ENCODE measurements around the gene TAS2R13. TPM values are rescaled to one million over a fixed set of nuclear protein-coding genes. Genes with fewer than 3 reads are reported as not detected.

Gene TAS2R13
- total RNA-seq (2022) (1.6 and 2.0 TPM in 2 replicates), Bru-seq, nascent RNA (percentile 88 among the genes with signal in this experiment), BruChase-seq, experiment 1, labeled RNA remaining after a 2-hour chase (percentile 93 among the genes with signal in this experiment), BruChase-seq, experiment 2, labeled RNA remaining after a 6-hour chase (percentile 83 among the genes with signal in this experiment)
- long read RNA-seq, result 0 reads

DNA sequence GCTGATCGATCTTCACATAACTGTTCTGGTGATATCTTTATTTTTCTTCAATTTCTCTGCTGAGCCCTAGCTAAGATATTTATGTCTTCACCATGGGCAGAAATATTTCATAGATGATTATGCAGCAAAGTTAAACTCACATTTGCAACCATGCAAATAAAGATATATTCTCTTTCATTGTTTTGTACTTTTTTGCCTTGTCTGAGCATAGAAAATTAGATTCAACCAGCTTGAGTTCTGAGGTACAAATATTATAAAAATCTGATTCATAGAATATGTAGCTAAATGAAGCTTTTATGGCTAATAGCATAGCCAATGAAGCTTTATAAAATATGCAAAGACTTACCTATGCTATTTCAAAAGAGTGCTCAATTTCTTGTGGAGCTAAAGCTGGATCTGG lies at the start of gene TAS2R13:
Gene TAS2R13 (minus strand): TSS at position 101 of the 400 bp plus-strand sequence. CDS start 264 bp downstream, outside the sequence.
- H3K27ac Mint-ChIP-seq (ENCODE audit: unreplicated experiment), result no peak within 1 kb of the TSS
- Histone ChIP-seq H3K4me3 (ENCODE audit: low read depth, low read length) (no peak within 1 kb of the TSS), H3K27me3 (replicated peaks; ENCODE audit: control insufficient read depth, insufficient read depth, low read length) (no peaks in the 10 kb centered on the region), H3K4me1 (no peaks in the 10 kb centered on the region), H3K9me3 (peaks cover 3% of the 10 kb centered on the region), H3K36me3 (ENCODE audit: control insufficient read depth, insufficient read depth, low read length) (no peaks in the 10 kb centered on the region)
- ChIA-PET CTCF (no interaction called here), POLR2A (no interaction called here)
- TF ChIP-seq, protein P1, sequence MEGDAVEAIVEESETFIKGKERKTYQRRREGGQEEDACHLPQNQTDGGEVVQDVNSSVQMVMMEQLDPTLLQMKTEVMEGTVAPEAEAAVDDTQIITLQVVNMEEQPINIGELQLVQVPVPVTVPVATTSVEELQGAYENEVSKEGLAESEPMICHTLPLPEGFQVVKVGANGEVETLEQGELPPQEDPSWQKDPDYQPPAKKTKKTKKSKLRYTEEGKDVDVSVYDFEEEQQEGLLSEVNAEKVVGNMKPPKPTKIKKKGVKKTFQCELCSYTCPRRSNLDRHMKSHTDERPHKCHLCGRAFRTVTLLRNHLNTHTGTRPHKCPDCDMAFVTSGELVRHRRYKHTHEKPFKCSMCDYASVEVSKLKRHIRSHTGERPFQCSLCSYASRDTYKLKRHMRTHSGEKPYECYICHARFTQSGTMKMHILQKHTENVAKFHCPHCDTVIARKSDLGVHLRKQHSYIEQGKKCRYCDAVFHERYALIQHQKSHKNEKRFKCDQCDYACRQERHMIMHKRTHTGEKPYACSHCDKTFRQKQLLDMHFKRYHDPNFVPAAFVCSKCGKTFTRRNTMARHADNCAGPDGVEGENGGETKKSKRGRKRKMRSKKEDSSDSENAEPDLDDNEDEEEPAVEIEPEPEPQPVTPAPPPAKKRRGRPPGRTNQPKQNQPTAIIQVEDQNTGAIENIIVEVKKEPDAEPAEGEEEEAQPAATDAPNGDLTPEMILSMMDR (IDR thresholded peaks at IDR 0.05; ENCODE audit: insufficient read depth in 1 of 2, low read depth in 1 of 2, low read length in 1 of 2, severe bottlenecking in 1 of 2, unreplicated experiment in 1 of 2), result no peak
- H3K4me1 Mint-ChIP-seq (ENCODE audit: low read depth, unreplicated experiment), result no peaks in the 10 kb centered on the region
- BruUV-seq (replicated peaks), result no TSS peak
- peaks cover 15% of the 10 kb centered on the region for H3K9me3 Mint-ChIP-seq (ENCODE audit: unreplicated experiment)
- H3K36me3 Mint-ChIP-seq (ENCODE audit: insufficient read depth, unreplicated experiment), result peaks cover 11% of the 10 kb centered on the region
- DNase-seq, result no peak
- no peak within 1 kb of the TSS for H3K4me3 Mint-ChIP-seq (ENCODE audit: unreplicated experiment)
- no peaks in the 10 kb centered on the region for H3K27me3 Mint-ChIP-seq (ENCODE audit: insufficient read depth, unreplicated experiment)
- intact Hi-C loops (cut with micrococcal nuclease; ENCODE audit: unreplicated experiment), result no loop called here

DNA sequence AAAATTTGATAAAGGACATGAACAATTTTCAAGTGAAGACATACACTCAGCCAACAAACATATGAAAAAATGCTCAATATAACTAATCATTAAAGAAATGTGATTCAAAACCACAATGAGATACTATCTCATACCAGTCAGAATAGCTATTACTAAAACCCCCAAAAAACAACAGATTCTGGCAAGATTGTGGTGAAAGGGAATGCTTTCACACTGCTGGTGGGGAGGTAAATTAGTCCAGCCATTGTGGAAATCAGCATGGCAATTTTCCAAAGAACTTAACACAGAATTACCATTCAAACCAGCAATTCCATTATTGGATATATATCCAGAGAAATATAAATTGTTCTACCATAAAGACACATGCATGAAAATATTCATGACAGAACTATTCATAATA lies 48.4 kb upstream of the TAS2R13 start:
- CTCF ChIA-PET, result no interaction called here
- Mint-ChIP-seq H3K4me3 (ENCODE audit: unreplicated experiment) (no peak overlapping the region), H3K27me3 (ENCODE audit: insufficient read depth, unreplicated experiment) (no peaks in the 10 kb centered on the region), H3K27ac (ENCODE audit: unreplicated experiment) (no peak overlapping the region), H3K4me1 (ENCODE audit: low read depth, unreplicated experiment) (no peaks in the 10 kb centered on the region), H3K36me3 (ENCODE audit: insufficient read depth, unreplicated experiment) (no peaks in the 10 kb centered on the region), H3K9me3 (ENCODE audit: unreplicated experiment) (peaks cover 16% of the 10 kb centered on the region)
- H3K27me3 ChIP-seq (replicated peaks; ENCODE audit: control insufficient read depth, insufficient read depth, low read length), result no peaks in the 10 kb centered on the region
- no peaks in the 10 kb centered on the region for H3K36me3 ChIP-seq (ENCODE audit: control insufficient read depth, insufficient read depth, low read length)
- no peak overlapping the region for H3K4me3 ChIP-seq (ENCODE audit: low read depth, low read length)
- POLR2A ChIA-PET, result no interaction called here
- intact Hi-C loops (cut with micrococcal nuclease; ENCODE audit: unreplicated experiment), result no loop called here
- no peak for DNase-seq
- H3K4me1 ChIP-seq, result no peaks in the 10 kb centered on the region
- TF ChIP-seq, protein P1 (IDR thresholded peaks at IDR 0.05; ENCODE audit: insufficient read depth in 1 of 2, low read depth in 1 of 2, low read length in 1 of 2, severe bottlenecking in 1 of 2, unreplicated experiment in 1 of 2), result no peak
- no TSS peak for BruUV-seq (replicated peaks)
- no peaks in the 10 kb centered on the region for H3K9me3 ChIP-seq

DNA sequence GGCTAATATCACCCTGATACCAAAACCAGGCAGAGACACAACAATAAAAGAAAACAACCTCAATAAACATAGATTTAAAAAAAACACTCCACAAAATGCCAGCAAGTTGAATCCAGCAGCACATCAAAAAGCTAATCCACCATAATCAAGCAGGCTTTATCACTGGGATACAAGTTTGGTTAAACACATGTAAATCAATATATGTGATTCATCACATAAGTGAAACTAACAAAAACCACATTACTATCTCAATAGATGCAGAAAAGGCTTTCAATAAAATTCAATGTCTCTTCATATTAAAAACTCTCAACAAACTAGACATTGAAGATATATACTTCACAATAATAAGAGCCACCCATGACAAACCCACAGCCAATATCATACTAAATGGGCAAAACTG lies 46.7 kb upstream of the TAS2R13 start:
- no peak for DNase-seq
- no peaks in the 10 kb centered on the region for H3K9me3 ChIP-seq
- Mint-ChIP-seq H3K27me3 (ENCODE audit: insufficient read depth, unreplicated experiment) (no peaks in the 10 kb centered on the region), H3K4me3 (ENCODE audit: unreplicated experiment) (no peak overlapping the region), H3K36me3 (ENCODE audit: insufficient read depth, unreplicated experiment) (no peaks in the 10 kb centered on the region), H3K9me3 (ENCODE audit: unreplicated experiment) (peaks cover 16% of the 10 kb centered on the region), H3K4me1 (ENCODE audit: low read depth, unreplicated experiment) (no peaks in the 10 kb centered on the region), H3K27ac (ENCODE audit: unreplicated experiment) (no peak overlapping the region)
- no TSS peak for BruUV-seq (replicated peaks)
- no peaks in the 10 kb centered on the region for H3K4me1 ChIP-seq
- TF ChIP-seq, protein P1 (IDR thresholded peaks at IDR 0.05; ENCODE audit: insufficient read depth in 1 of 2, low read depth in 1 of 2, low read length in 1 of 2, severe bottlenecking in 1 of 2, unreplicated experiment in 1 of 2), result no peak
- no peaks in the 10 kb centered on the region for H3K27me3 ChIP-seq (replicated peaks; ENCODE audit: control insufficient read depth, insufficient read depth, low read length)
- ChIA-PET CTCF (no interaction called here), POLR2A (no interaction called here)
- intact Hi-C loops (cut with micrococcal nuclease; ENCODE audit: unreplicated experiment), result no loop called here
- no peak overlapping the region for H3K4me3 ChIP-seq (ENCODE audit: low read depth, low read length)
- H3K36me3 ChIP-seq (ENCODE audit: control insufficient read depth, insufficient read depth, low read length), result no peaks in the 10 kb centered on the region

Measured in Caco-2 (cell line).